GM12878 (cell line): ENCODE measurements around the gene TMEM63C. TPM values are rescaled to one million over a fixed set of nuclear protein-coding genes. Genes with fewer than 3 reads are reported as not detected.

Experiments
- ATAC-seq: fragments of 200-7000 bp; cut with Tn5 transposase; 3 replicates; pipeline ENCODE4 v1.9.1; 2020; ENCODE audit warnings: mild to moderate bottlenecking, moderate library complexity
- BruUV-seq: library from RNA; stranded (reverse); fragments of 400-500 nt; replicated peaks from 2 replicates; lab custom pipeline; 2021; lab: Mats Ljungman, UMichigan
- CTCF ChIA-PET: fragments of 300-600 bp; sonication (Branson Sonifier 250); formaldehyde crosslinking; extraction: SDS; loops from one replicate; lab custom pipeline; 2021; ENCODE audit warnings: inconsistent platforms; lab: Yijun Ruan, JAX
- POLR2A ChIA-PET: fragments of 350-600 bp; formaldehyde crosslinking; extraction: SDS; loops from one replicate; lab custom pipeline; 2021; ENCODE audit warnings: inconsistent platforms; lab: Charles Lee
- RAD21 ChIA-PET: fragments of 300-600 bp; sonication (Branson Sonifier 250); formaldehyde crosslinking; loops from one replicate; lab custom pipeline; 2023; ENCODE audit warnings: antibody characterized with exemption; ENCODE audit not compliant: unreplicated experiment; lab: Charles Lee
- SMC1A ChIA-PET: fragments of 300-600 bp; sonication (Branson Sonifier 250); formaldehyde crosslinking; loops from one replicate; lab custom pipeline; 2023; ENCODE audit not compliant: unreplicated experiment, uncharacterized antibody; lab: Charles Lee
- DNase-seq: peaks from one replicate; pipeline ENCODE4 v3.0.0-alpha.2; 2011; ENCODE audit warnings: low read depth, low spot score
- FAIRE-seq: peaks from 3 replicates; lab custom pipeline; 2011; peaks lifted over from hg19 to GRCh38; lab: Jason Lieb, UNC
- H2AFZ ChIP-seq: 2 replicates; pipeline ENCODE4 v1.6.0; 2011; ENCODE audit warnings: low read depth, low read length, control low read depth; ENCODE audit not compliant: control insufficient read depth
- H3K27ac ChIP-seq: 2 replicates; pipeline ENCODE4 v1.5.1; 2011; ENCODE audit warnings: control low read depth; ENCODE audit not compliant: control insufficient read depth, insufficient read depth
- H3K27me3 ChIP-seq, 2 experiments: replicated peaks in 1 of 2; 2 replicates each; pipeline versions ENCODE4 v1.6.0 to v1.6.1; 2011; ENCODE audit warnings: low read length in 1 of 2; ENCODE audit not compliant: control insufficient read depth in 2 of 2, insufficient read depth in 2 of 2
- H3K36me3 ChIP-seq, 2 experiments: 2 replicates each; pipeline ENCODE4 v1.5.1; 2011; ENCODE audit warnings: low read length in 1 of 2; ENCODE audit not compliant: control insufficient read depth in 2 of 2, insufficient read depth in 2 of 2
- H3K4me1 ChIP-seq: 2 replicates; pipeline ENCODE4 v1.6.1; 2011; ENCODE audit warnings: mild to moderate bottlenecking, low read length, moderate library complexity, mixed read lengths; ENCODE audit not compliant: control insufficient read depth, insufficient read depth
- H3K4me2 ChIP-seq: 2 replicates; pipeline ENCODE4 v1.6.0; 2011; ENCODE audit warnings: control low read depth; ENCODE audit not compliant: control insufficient read depth, insufficient read depth
- H3K4me3 ChIP-seq: fragments of 200-600 bp; sonication (generic); 2 replicates; pipeline ENCODE4 v1.5.1; 2016
- H3K79me2 ChIP-seq: 2 replicates; pipeline ENCODE4 v1.6.0; 2011; ENCODE audit warnings: low read length; ENCODE audit not compliant: control insufficient read depth, insufficient read depth
- H3K9ac ChIP-seq: 2 replicates; pipeline ENCODE4 v1.8.0; 2011; ENCODE audit warnings: low read length, control low read depth, mixed read lengths; ENCODE audit not compliant: control insufficient read depth, insufficient read depth
- H3K9me3 ChIP-seq: replicated peaks from 3 replicates; pipeline ENCODE4 v1.5.1; 2011; ENCODE audit warnings: mild to moderate bottlenecking, low read length; ENCODE audit not compliant: control insufficient read depth, insufficient read depth
- H4K20me1 ChIP-seq: 2 replicates; pipeline ENCODE4 v1.6.0; 2011; ENCODE audit not compliant: control insufficient read depth, insufficient read depth
- BCLAF1 ChIP-seq: fragments of 450-650 bp; IDR thresholded peaks from 2 replicates; pipeline ENCODE4 v1.6.1; 2017; ENCODE audit warnings: antibody characterized with exemption, mild to moderate bottlenecking, moderate library complexity
- CHD4 ChIP-seq: fragments of 200-600 bp; sonication (generic); IDR thresholded peaks from 2 replicates; pipeline ENCODE4 v1.6.1; 2016; ENCODE audit warnings: mild to moderate bottlenecking
- EED ChIP-seq: sonication (generic); IDR thresholded peaks from 2 replicates; pipeline ENCODE4 v1.6.1; 2016; ENCODE audit warnings: antibody characterized with exemption, low read depth
- HDAC6 ChIP-seq: fragments of 200-600 bp; sonication (generic); IDR thresholded peaks from one replicate; pipeline ENCODE4 v1.8.0; 2017; ENCODE audit warnings: antibody characterized with exemption; ENCODE audit not compliant: unreplicated experiment
- KAT2A ChIP-seq: conservative IDR thresholded peaks from 2 replicates; pipeline ENCODE4 v1.6.1; 2011; ENCODE audit warnings: low read depth, low read length; ENCODE audit not compliant: control insufficient read depth
- MTA3 ChIP-seq: IDR thresholded peaks from 2 replicates; pipeline ENCODE4 v1.6.1; 2012; ENCODE audit warnings: low read length, inconsistent platforms, borderline replicate concordance
- MXI1 ChIP-seq: fragments of 150-350 bp; IDR thresholded peaks from 2 replicates; pipeline ENCODE4 v1.6.1; 2011; ENCODE audit warnings: low read depth, mild to moderate bottlenecking, inconsistent platforms, low read length, improper control_type of control experiment
- RELB ChIP-seq: fragments of 450-650 bp; IDR thresholded peaks from 2 replicates; pipeline ENCODE4 v1.6.1; 2017; ENCODE audit warnings: low read depth, mild to moderate bottlenecking, moderate library complexity
- RUNX3 ChIP-seq: IDR thresholded peaks from 2 replicates; pipeline ENCODE4 v1.6.1; 2012; ENCODE audit warnings: low read length, inconsistent platforms
- ZBED1 ChIP-seq: IDR thresholded peaks from 2 replicates; pipeline ENCODE4 v1.6.1; 2016; ENCODE audit warnings: borderline replicate concordance
- WGBS: methylation state at CpG from one replicate; pipeline ENCODE4 v1.1.6; 2016; ENCODE audit warnings: low lambda C conversion rate; ENCODE audit not compliant: insufficient replicate concordance, insufficient coverage; ENCODE audit errors: missing lambda C conversion rate; 5-methylcytosine and 5-hydroxymethylcytosine counted together
- in situ Hi-C: fragments of 300-500 bp; cut with MboI; formaldehyde crosslinking; loops from 9 replicates; pipeline ENCODE4 v1.14.3; 2018; ENCODE audit warnings: mixed read lengths
- intact Hi-C: fragments of 100-400 bp; cut with micrococcal nuclease; formaldehyde crosslinking; loops from one replicate; pipeline ENCODE4 v1.14.2; 2022; ENCODE audit not compliant: unreplicated experiment
- polyA plus RNA-seq, 11 experiments: library from polyadenylated mRNA; depleted of rRNA in 4 of 11; unstranded in 6 of 11; stranded (reverse) in 5 of 11; fragments of >200 nt; fragmentation: Nextera tagmentation in 4 of 11; fragmentation: Illumina TruSeq in 1 of 11; extraction: Ambion mirVana in 4 of 11; extraction: Trizol in 1 of 11; gene quantifications; 1 replicate in 1 of 11; 2 replicates in 10 of 11; pipeline versions ENCODE4 v1.2.1 to v1.2.3, GENCODE V29; 2011 to 2016; ENCODE audit warnings: inconsistent platforms in 2 of 11, missing spikeins in 2 of 11, low read depth in 1 of 11
- total RNA-seq, 4 experiments: library from RNA; depleted of rRNA in 3 of 4; stranded (reverse); fragments of >200 nt in 3 of 4; fragmentation: Illumina TruSeq in 1 of 4; extraction: Trizol in 1 of 4; gene quantifications; 2 replicates each; pipeline versions ENCODE4 v1.2.1 to v1.2.3, GENCODE V29; 2013 to 2021

Gene TMEM63C
- total and polyA plus RNA-seq, 10 of the 15 experiments (the other 5 are each of a cell fraction or from before 2014, with no cell fraction given): 0.06 to 1.3 (median 0.39) TPM; not detected in 4

- Histone ChIP-seq H3K36me3 (no peaks in the 10 kb centered on the region), H3K27ac (no peak overlapping the region), H3K4me2 (peak overlapping the region; percentile 38; the same call in 1 of the 2 replicates), H4K20me1 (no peaks in the 10 kb centered on the region), H3K9me3 (no peaks in the 10 kb centered on the region), H3K27me3 (peaks cover 15 to 19% of the 10 kb centered on the region in 2 experiments), H3K4me3 (no peak overlapping the region), H3K4me1 (no peaks in the 10 kb centered on the region), H3K9ac (no peak overlapping the region), H3K79me2 (no peaks in the 10 kb centered on the region), H2AFZ (no peak overlapping the region)
- WGBS: 17% methylated on average over 9 of the region's 9 CpGs
- ChIA-PET SMC1A (interaction anchor here (1.0 to 2.0 kb wide), 2 partner anchors 7 to 79 kb away, joined by 3 to 5 read pairs; no protein-coding TSS in a partner anchor), CTCF (interaction anchor here (1.3 to 4.9 kb wide), 5 partner anchors 9 to 174 kb away, joined by 3 to 37 read pairs (median 7); partner anchors contain the start of gene TMEM63C), RAD21 (no interaction called here), POLR2A (no interaction called here)
- no peak for TF ChIP-seq RUNX3
- no peak for TF ChIP-seq BCLAF1
- no peak for TF ChIP-seq RELB
- no peak for TF ChIP-seq ZBED1
- TF ChIP-seq HDAC6: no peak
- no peak for TF ChIP-seq KAT2A
- no peak for TF ChIP-seq MTA3
- TF ChIP-seq CHD4: no peak
- no peak for TF ChIP-seq MXI1
- TF ChIP-seq EED: no peak
- intact Hi-C loops: no loop called here
- in situ Hi-C loops: no loop called here
- BruUV-seq: no TSS peak
- ATAC-seq (no peak), FAIRE-seq (no peak), DNase-seq (no peak)
Observed at GRCh38 chr14:77142005-77142800, 39.4 kb upstream of the TMEM63C start.
